Adipocyte (in vitro differentiated cells): ENCODE measurements around the gene PLXNA4.

Source experiments
- DNase-seq: peaks from one replicate; pipeline ENCODE4 v3.0.0-alpha.2; 2015; ENCODE audit warnings: low read depth
- H3K27me3 ChIP-seq: replicated peaks from 2 replicates; pipeline ENCODE4 v1.7.0; 2013; ENCODE audit warnings: mild to moderate bottlenecking, low read length, moderate library complexity; ENCODE audit not compliant: control insufficient read depth, insufficient read depth
- H3K36me3 ChIP-seq: 2 replicates; pipeline ENCODE4 v1.7.0; 2013; ENCODE audit warnings: low read length, mild to moderate bottlenecking, moderate library complexity; ENCODE audit not compliant: control insufficient read depth, insufficient read depth, severe bottlenecking
- H3K4me1 ChIP-seq: 2 replicates; pipeline ENCODE4 v1.7.0; 2013; ENCODE audit warnings: mild to moderate bottlenecking, low read length, moderate library complexity; ENCODE audit not compliant: control insufficient read depth, insufficient read depth
- H3K4me3 ChIP-seq: 2 replicates; pipeline ENCODE4 v1.7.0; 2013; ENCODE audit warnings: mild to moderate bottlenecking, low read length, moderate library complexity
- H3K9ac ChIP-seq: 2 replicates; pipeline ENCODE4 v1.7.0; 2013; ENCODE audit warnings: mild to moderate bottlenecking, low read length, moderate library complexity
- H3K9me3 ChIP-seq: 2 replicates; pipeline ENCODE4 v1.7.0; 2013; ENCODE audit warnings: mild to moderate bottlenecking, low read length, moderate library complexity; ENCODE audit not compliant: control insufficient read depth

PLXNA4 gene

DNA sequence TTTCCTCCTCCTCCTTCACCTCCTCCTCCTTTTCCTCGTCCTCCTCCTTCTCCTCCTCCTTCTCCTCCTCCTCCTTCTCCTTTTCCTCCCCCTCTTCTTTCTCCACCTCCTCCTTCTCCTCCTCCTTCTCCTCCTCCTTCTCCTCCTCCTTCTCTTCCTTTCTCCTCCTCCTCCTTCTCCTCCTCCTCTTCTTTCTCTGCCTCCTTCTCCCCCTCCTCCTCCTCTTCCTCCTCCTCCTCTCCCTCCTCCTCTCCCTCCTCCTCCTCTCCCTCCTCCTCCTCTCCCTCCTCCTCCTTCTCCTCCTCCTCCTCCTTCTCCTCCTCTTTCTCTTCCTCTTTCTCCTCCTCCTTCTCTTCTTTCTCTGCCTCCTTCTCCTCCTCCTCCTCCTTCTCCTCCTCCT lies 13.6 kb downstream of the PLXNA4 start:
- no peaks in the 10 kb centered on the region for H3K27me3 ChIP-seq
- H3K9me3 ChIP-seq = no peaks in the 10 kb centered on the region
- no peak overlapping the region for H3K4me3 ChIP-seq

DNA sequence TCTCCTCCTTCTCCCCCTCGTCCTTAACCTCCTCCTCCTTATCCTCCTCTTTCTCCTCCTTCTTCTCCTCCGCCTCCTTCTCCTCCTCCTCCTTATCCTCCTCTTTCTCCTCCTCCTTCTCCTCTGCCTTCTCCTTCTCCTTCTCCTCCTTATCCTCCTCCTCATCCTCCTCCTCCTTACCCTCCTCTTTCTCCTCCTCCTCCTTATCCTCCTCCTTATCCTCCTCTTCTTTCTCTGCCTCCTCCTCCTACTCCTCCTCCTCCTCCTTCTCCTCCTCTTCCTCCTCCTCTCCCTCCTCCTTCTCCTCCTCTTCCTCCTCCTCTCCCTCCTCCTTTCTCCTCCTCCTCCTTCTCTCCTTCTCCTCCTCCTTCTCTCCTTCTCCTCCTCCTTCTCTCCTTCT lies 14.5 kb downstream of the PLXNA4 start:
- Histone ChIP-seq H3K4me3 (no peak overlapping the region), H3K27me3 (no peaks in the 10 kb centered on the region), H3K9ac (no peak overlapping the region), H3K36me3 (peaks cover 23% of the 10 kb centered on the region), H3K4me1 (no peaks in the 10 kb centered on the region), H3K9me3 (no peaks in the 10 kb centered on the region)
- no peak for DNase-seq

More for the DNA sequence above, 13.6 kb downstream of the PLXNA4 start:
- Histone ChIP-seq H3K4me1 (peaks cover 3% of the 10 kb centered on the region), H3K36me3 (peaks cover 27% of the 10 kb centered on the region), H3K9ac (no peak overlapping the region)
- DNase-seq = no peak

GRCh38 chr7:132560825-132561529 lies 15.3 kb downstream of the PLXNA4 start:
- Histone ChIP-seq H3K27me3 (no peaks in the 10 kb centered on the region), H3K9me3 (no peaks in the 10 kb centered on the region)

GRCh38 chr7:132560105-132560504 lies 16.2 kb downstream of the PLXNA4 start:
- Histone ChIP-seq H3K36me3 (peaks cover 11% of the 10 kb centered on the region), H3K4me1 (no peaks in the 10 kb centered on the region), H3K9me3 (no peaks in the 10 kb centered on the region), H3K27me3 (no peaks in the 10 kb centered on the region), H3K4me3 (no peak overlapping the region), H3K9ac (no peak overlapping the region)
- DNase-seq = no peak

More at GRCh38 chr7:132560825-132561529, 15.3 kb downstream of the PLXNA4 start:
- DNase-seq = no peak
- H3K36me3 ChIP-seq = peaks cover 15% of the 10 kb centered on the region
- H3K9ac ChIP-seq = no peak overlapping the region
- H3K4me1 ChIP-seq = no peaks in the 10 kb centered on the region
- no peak overlapping the region for H3K4me3 ChIP-seq

- no peaks in the 10 kb centered on the region for H3K27me3 ChIP-seq
- H3K4me1 ChIP-seq = no peaks in the 10 kb centered on the region
- no peak for DNase-seq
- no peaks in the 10 kb centered on the region for H3K9me3 ChIP-seq
- H3K4me3 ChIP-seq = no peak overlapping the region
- H3K9ac ChIP-seq = no peak overlapping the region
- peaks cover 13% of the 10 kb centered on the region for H3K36me3 ChIP-seq
Measured at GRCh38 chr7:132558815-132559214, 17.5 kb downstream of the PLXNA4 start.

DNA sequence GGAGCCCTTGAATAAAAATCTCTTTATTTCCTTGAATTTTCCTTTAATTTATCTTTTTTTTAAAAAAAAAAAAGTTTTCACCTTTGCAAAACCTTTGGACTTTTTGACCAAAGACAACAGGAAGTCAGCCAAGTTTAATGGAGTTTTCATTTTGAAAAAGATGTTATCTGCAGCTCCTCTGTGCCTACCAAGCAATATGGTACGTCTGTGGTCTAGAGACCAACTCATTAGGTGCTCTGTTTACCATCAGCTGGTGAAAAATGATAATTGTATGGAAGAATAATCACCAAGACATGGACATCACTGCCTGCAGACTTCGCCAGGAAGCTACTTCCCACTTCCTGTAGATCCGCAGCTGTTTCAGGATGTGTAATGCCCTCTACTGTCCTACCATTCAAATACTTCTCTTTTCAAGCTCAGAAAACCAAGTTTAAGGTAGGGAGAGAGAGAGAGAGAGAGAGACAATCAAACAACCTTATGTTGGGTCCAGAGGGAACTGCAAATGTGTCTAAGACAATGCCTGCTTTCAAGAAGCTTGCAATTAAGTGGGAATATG lies 18.7 kb downstream of the PLXNA4 start:
- Histone ChIP-seq H3K9me3 (no peaks in the 10 kb centered on the region), H3K4me3 (no peak overlapping the region), H3K36me3 (peaks cover 26% of the 10 kb centered on the region), H3K27me3 (no peaks in the 10 kb centered on the region), H3K4me1 (no peaks in the 10 kb centered on the region), H3K9ac (no peak overlapping the region)
- DNase-seq = no peak

DNA sequence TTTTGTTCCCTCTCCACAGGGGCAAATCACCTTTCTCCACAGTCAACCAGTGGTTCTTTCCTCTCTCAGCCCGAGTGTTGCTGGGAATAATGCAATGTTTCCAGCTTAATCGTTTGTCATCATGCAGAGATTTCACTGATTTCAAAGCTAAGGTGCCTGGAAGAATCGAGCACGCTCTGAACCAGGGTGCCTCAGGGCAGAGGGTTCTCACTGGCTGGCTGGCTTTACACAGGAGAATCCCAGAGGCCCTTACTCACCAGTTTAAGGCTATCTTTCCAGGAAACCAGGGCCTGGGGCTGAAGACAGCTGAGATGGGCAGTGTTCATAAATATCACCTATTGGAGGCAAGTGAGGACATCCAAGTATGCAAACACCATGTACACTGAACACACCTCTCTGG lies 21.8 kb downstream of the PLXNA4 start:
- Histone ChIP-seq H3K27me3 (no peaks in the 10 kb centered on the region), H3K9ac (no peak overlapping the region), H3K4me1 (no peaks in the 10 kb centered on the region), H3K9me3 (peaks cover 9% of the 10 kb centered on the region), H3K36me3 (peaks cover 52% of the 10 kb centered on the region), H3K4me3 (no peak overlapping the region)
- DNase-seq = no peak

- Histone ChIP-seq H3K27me3 (no peaks in the 10 kb centered on the region), H3K9ac (no peak overlapping the region), H3K36me3 (peaks cover 52% of the 10 kb centered on the region), H3K4me1 (peaks cover 6% of the 10 kb centered on the region), H3K4me3 (no peak overlapping the region), H3K9me3 (peaks cover 9% of the 10 kb centered on the region)
- DNase-seq = no peak
Measured at GRCh38 chr7:132553031-132553430, 23.2 kb downstream of the PLXNA4 start.

DNA sequence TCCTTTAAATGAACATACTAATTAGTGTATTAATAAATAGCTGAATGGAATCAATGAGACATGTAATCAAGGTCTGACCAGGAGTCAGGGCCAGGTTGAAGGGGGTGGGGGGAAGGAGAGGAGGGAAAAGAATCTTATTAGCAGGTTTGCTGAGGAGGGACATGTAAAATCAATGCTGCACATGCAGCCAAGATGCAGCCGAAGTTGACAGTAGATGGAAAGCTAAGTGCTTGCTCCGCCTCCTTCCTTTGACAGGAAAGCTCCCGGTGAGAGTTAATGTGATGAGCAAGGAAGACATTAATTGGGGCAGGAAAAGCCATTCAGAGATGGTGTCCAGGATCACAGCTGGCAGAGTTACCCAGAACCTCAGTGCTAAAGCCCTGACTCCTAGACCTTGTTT lies 24.4 kb downstream of the PLXNA4 start:
- H3K27me3 ChIP-seq = no peaks in the 10 kb centered on the region
- peaks cover 9% of the 10 kb centered on the region for H3K9me3 ChIP-seq
- DNase-seq = no peak
- H3K36me3 ChIP-seq = peaks cover 52% of the 10 kb centered on the region
- no peak overlapping the region for H3K4me3 ChIP-seq
- no peak overlapping the region for H3K9ac ChIP-seq
- peaks cover 6% of the 10 kb centered on the region for H3K4me1 ChIP-seq

GRCh38 chr7:132551439-132551838 lies 24.8 kb downstream of the PLXNA4 start:
- H3K36me3 ChIP-seq = peaks cover 52% of the 10 kb centered on the region
- H3K4me3 ChIP-seq = no peak overlapping the region
- peaks cover 6% of the 10 kb centered on the region for H3K4me1 ChIP-seq
- no peaks in the 10 kb centered on the region for H3K27me3 ChIP-seq
- no peak for DNase-seq
- H3K9ac ChIP-seq = no peak overlapping the region
- H3K9me3 ChIP-seq = peaks cover 9% of the 10 kb centered on the region

DNA sequence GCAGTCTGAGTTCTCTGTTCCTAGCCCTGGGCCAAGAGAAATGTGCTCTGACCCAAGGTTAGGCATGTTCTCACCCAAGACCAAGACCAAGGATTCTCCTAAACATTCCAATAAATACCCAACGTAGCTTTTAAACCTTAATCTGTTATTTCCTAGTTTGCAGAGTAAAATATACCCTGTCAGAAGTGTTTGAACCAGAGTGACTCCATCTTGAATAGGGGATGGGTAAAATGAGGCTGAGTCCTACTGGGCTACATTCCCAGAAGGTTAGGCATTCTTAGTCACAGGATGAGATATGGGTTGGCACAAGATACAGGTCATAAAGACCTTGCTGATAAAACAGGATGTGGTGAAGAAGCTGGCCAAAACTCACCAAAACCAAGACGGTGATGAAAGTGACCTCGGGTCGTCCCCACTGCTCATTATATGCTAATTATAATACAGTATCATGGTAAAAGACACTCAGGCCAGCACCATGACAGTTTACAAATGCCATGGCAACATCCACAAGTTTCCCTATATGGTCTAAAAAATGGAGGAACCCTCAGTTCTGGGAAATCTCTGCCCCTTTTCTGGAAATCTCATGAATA lies 27.7 kb downstream of the PLXNA4 start:
- no peak for DNase-seq
- H3K9ac ChIP-seq = no peak overlapping the region
- H3K4me3 ChIP-seq = no peak overlapping the region
- peaks cover 6% of the 10 kb centered on the region for H3K4me1 ChIP-seq
- H3K36me3 ChIP-seq = peaks cover 52% of the 10 kb centered on the region
- H3K27me3 ChIP-seq = no peaks in the 10 kb centered on the region
- peaks cover 9% of the 10 kb centered on the region for H3K9me3 ChIP-seq
